Upper lobe of right lung (tissue), 1 donor: ENCODE data around the gene DAD1. TPM values are rescaled to one million over a fixed set of nuclear protein-coding genes. Genes with fewer than 3 reads are reported as not detected.

Experiments used
- ATAC-seq: fragments of 200-7000 bp; cut with Tn5 transposase; one replicate; pipeline ENCODE4 v1.9.1; 2020; ENCODE audit warnings: mild to moderate bottlenecking, moderate library complexity
- DNase-seq: peaks from one replicate; pipeline ENCODE4 v3.0.0-alpha.2; 2020
- H3K27ac ChIP-seq: fragments of 200-600 bp; one replicate; pipeline ENCODE4 v1.8.0; 2022
- H3K27me3 ChIP-seq: fragments of 200-600 bp; one replicate; pipeline ENCODE4 v1.8.0; 2022; ENCODE audit warnings: mild to moderate bottlenecking
- H3K36me3 ChIP-seq: fragments of 200-600 bp; one replicate; pipeline ENCODE4 v1.8.0; 2022
- H3K4me1 ChIP-seq: fragments of 200-600 bp; one replicate; pipeline ENCODE4 v1.8.0; 2022
- H3K4me3 ChIP-seq: fragments of 200-600 bp; one replicate; pipeline ENCODE4 v1.8.0; 2022; ENCODE audit warnings: mild to moderate bottlenecking
- H3K9me3 ChIP-seq: fragments of 200-600 bp; one replicate; pipeline ENCODE4 v1.8.0; 2022
- intact Hi-C: fragments of 100-400 bp; cut with DNase I; formaldehyde crosslinking; loops from one replicate; pipeline ENCODE4 v1.11.0; 2022
- total RNA-seq: library from RNA; stranded (reverse); fragmentation: NEBNext Ultra II Directional; extraction: Animal tissue kit (Norgen Biotek cat#: 25700); gene quantifications from one replicate; pipeline ENCODE4 v1.2.1, GENCODE V29; 2021
- TF ChIP-seq, protein P1 (sequence below): fragments of 200-600 bp; IDR thresholded peaks from one replicate; pipeline ENCODE4 v1.8.0; 2022; ENCODE audit warnings: antibody characterized with exemption
- donor health status: DM: no; HTN: yes; CAD: no; lungs with severe emphysema.

DAD1 gene
- total RNA-seq, 1 donor from 2014 or later: 184 TPM

DNA sequence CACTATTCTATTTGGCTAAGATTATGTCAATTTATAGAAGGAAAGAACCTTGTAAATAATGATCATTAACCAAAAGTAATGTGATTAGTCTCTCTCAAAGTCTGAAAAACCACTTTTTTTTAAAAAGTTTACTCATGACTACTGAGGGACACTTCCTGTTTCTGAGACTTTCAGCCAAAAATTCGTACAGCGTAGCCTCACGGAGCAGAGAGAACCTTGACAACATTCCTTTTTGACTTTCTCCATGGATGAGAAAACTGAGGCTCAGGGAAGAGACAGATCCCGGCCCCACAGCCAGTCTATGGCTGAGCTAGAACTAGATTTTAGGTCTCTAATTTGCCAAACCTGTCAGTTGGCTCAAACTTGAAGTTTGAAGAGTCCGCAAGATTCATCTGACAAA lies 68.2 kb downstream of the DAD1 start:
- Histone ChIP-seq H3K4me3 (no peak overlapping the region), H3K9me3 (no peaks in the 10 kb centered on the region), H3K4me1 (no peaks in the 10 kb centered on the region), H3K36me3 (no peaks in the 10 kb centered on the region), H3K27ac (no peak overlapping the region), H3K27me3 (no peaks in the 10 kb centered on the region)
- intact Hi-C loops: no loop called here
- no peak for DNase-seq
- ATAC-seq: no peak
- TF ChIP-seq, protein P1, sequence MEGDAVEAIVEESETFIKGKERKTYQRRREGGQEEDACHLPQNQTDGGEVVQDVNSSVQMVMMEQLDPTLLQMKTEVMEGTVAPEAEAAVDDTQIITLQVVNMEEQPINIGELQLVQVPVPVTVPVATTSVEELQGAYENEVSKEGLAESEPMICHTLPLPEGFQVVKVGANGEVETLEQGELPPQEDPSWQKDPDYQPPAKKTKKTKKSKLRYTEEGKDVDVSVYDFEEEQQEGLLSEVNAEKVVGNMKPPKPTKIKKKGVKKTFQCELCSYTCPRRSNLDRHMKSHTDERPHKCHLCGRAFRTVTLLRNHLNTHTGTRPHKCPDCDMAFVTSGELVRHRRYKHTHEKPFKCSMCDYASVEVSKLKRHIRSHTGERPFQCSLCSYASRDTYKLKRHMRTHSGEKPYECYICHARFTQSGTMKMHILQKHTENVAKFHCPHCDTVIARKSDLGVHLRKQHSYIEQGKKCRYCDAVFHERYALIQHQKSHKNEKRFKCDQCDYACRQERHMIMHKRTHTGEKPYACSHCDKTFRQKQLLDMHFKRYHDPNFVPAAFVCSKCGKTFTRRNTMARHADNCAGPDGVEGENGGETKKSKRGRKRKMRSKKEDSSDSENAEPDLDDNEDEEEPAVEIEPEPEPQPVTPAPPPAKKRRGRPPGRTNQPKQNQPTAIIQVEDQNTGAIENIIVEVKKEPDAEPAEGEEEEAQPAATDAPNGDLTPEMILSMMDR: no peak

DNA sequence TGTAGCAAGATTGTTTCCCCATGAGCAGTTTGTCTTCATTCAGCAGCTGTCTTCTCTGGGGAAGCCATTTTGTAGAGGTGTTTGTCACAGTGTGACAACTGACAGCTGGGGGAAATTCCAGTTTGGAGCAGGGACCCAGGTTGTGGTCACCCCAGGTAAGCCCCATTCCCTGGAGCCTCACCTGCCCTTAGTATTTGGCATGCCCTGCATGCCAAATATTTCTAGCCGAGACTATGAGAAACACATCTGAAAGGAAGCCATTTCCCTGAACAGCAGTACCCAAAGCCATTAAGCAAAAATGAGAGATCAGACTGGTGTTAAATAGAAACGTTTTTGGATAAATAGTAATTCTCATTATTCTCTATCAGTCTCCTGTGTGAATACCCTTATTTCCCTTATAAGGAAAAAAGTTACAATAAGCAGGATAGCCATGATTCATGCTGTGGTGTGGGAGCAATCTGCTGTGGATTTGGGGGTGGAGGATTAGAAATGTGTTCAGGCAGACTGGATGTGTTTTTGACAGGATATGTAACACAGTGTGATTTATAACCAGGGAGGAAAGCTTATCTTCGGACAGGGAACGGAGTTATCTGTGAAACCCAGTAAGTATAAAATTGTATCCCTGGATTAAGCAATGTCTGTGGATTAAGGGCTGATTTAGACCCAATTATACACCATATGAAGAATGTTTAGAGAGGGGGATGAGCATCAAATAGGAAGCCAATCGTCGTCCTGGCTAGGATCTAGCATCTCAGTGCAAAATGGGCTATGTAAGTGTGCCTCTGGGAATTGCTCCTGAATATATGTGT lies 68.9 kb downstream of the DAD1 start:
- no peak overlapping the region for H3K27ac ChIP-seq
- no peaks in the 10 kb centered on the region for H3K4me1 ChIP-seq
- intact Hi-C loops: no loop called here
- H3K4me3 ChIP-seq: no peak overlapping the region
- TF ChIP-seq, protein P1: no peak
- H3K27me3 ChIP-seq: no peaks in the 10 kb centered on the region
- no peaks in the 10 kb centered on the region for H3K9me3 ChIP-seq
- no peak for ATAC-seq
- no peak for DNase-seq
- no peaks in the 10 kb centered on the region for H3K36me3 ChIP-seq

DNA sequence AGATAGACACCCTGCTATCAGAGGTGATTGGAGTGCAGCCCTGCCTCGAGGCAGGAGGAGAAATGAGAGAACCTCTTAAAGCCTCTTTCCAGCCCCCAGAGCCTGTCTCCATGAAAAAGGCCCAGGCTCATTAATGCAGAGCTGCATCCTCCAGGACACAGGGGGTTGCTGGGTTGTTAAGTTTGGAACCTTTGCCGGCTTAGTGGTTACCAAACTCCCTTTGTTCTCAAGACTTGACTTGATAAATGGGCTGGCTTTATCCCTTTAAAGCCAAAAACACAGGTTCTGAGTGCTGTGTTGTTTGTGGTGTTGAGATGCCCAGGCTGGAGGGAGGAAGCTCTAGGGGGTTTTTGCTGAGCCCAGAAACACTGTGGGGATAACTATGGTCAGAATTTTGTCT lies 71.0 kb downstream of the DAD1 start:
- Histone ChIP-seq H3K36me3 (no peaks in the 10 kb centered on the region), H3K27me3 (no peaks in the 10 kb centered on the region), H3K9me3 (no peaks in the 10 kb centered on the region), H3K4me1 (no peaks in the 10 kb centered on the region), H3K27ac (no peak overlapping the region), H3K4me3 (no peak overlapping the region)
- no peak for ATAC-seq
- intact Hi-C loops: no loop called here
- DNase-seq: no peak
- TF ChIP-seq, protein P1: no peak

DNA sequence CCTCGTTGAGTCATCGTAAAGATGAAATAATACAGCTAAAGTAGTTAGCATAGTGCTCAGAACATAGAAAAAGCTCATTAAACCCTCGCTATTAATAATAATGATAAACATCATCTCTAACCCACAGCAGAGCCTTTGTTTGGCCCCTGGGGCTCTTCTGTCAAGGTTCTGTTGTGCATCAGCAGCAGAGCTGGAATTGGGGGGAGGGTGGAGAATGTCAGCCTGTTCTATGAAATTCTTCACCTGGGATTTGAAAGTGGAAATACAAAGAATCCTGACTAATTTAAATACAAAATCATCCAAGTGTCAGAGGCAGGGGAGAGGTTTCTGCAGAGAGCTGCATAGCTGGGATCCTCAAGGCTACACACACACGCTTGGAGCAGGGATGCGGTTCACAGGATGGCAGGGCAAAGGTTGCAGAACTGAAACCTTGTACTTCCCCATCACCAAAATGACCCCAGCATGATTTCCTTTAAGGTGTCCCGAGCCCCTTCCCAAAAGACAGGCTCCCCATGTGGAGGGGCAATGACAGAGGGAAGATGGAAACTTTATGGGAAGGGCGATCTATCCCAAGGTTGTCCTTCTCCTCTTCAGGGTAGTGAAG lies 71.8 kb downstream of the DAD1 start:
- Histone ChIP-seq H3K4me3 (no peak overlapping the region), H3K4me1 (peaks cover 5% of the 10 kb centered on the region), H3K36me3 (no peaks in the 10 kb centered on the region), H3K27ac (no peak overlapping the region), H3K27me3 (no peaks in the 10 kb centered on the region), H3K9me3 (no peaks in the 10 kb centered on the region)
- TF ChIP-seq, protein P1: no peak
- intact Hi-C loops: no loop called here
- DNase-seq: no peak
- ATAC-seq: no peak

DNA sequence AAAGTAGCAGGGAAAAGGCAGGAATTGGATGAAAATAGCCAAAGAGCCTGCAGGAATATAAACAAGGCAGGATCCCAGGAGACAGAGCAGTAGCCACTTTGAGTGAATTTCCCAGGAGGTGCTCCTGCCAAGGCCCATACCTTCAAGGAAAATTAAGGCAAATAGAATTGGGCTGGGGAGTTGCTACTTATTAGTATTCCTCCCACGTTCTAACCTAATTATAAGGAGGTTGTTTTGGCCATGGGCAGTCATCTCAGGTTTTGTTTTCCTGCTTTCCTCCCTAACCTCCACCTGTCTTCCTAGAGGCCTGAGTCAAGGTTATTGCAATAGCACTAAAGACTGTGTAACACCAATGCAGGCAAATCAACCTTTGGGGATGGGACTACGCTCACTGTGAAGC lies 73.1 kb downstream of the DAD1 start:
- H3K27ac ChIP-seq: no peak overlapping the region
- intact Hi-C loops: no loop called here
- ATAC-seq (no peak), DNase-seq (no peak)
- no peaks in the 10 kb centered on the region for H3K27me3 ChIP-seq
- no peaks in the 10 kb centered on the region for H3K36me3 ChIP-seq
- no peaks in the 10 kb centered on the region for H3K9me3 ChIP-seq
- H3K4me3 ChIP-seq: no peak overlapping the region
- peaks cover 5% of the 10 kb centered on the region for H3K4me1 ChIP-seq
- TF ChIP-seq, protein P1: no peak

Other genes with a start within 250 kb of the DAD1 start
- gene ABHD4, start 9.1 kb upstream of the DAD1 start, total RNA-seq: 34.2 TPM
- gene OR6J1, start 55.1 kb upstream of the DAD1 start, total RNA-seq: not detected
- 105 TPM for gene OXA1L, start 177.5 kb upstream of the DAD1 start, total RNA-seq
- gene SLC7A7, start 226.2 kb upstream of the DAD1 start, total RNA-seq: 84.4 TPM
- 58.4 TPM for gene MRPL52, start 240.7 kb upstream of the DAD1 start, total RNA-seq
- gene MMP14, start 247.4 kb upstream of the DAD1 start, total RNA-seq: 149 TPM